ENCODE measurements around the gene MGST1. TPM values are rescaled to one million over a fixed set of nuclear protein-coding genes. Genes with fewer than 3 reads are reported as not detected.

The MGST1 gene
- total RNA-seq, 1 donor from 2014 or later, result 1.4 TPM

DNA sequence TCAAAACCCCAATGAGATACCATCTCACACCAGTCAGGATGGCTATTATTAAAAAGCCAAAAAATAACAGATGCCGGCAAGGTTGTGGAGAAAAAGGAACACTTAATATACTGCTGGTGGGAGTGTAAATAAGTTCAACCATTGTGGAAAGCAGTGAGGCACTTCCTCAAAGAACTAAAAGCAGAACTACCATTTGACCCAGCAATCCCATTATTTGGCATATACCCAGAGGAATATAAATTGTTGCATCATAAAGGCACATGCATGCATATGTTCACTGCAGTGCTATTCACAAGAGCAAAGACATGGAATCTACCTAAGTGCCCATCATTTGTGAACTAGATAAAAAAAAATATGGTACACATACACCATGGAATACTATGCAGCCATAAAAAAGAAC is 59.9 kb downstream of the MGST1 start:
- Mint-ChIP-seq H3K4me3 (ENCODE audit: low read depth) (no peak overlapping the region), H3K27me3 (ENCODE audit: low read depth) (no peaks in the 10 kb centered on the region), H3K27ac (no peak overlapping the region), H3K36me3 (ENCODE audit: low read depth) (no peaks in the 10 kb centered on the region), H3K4me1 (ENCODE audit: low read depth) (no peaks in the 10 kb centered on the region), H3K9me3 (peaks cover 46% of the 10 kb centered on the region)
- no peak for DNase-seq (ENCODE audit: low spot score)
- intact Hi-C loops (cut with micrococcal nuclease), result no loop called here

Other genes starting within 250 kb of the MGST1 start
- gene SLC15A5, start 70.0 kb upstream of the MGST1 start, total RNA-seq, result not detected in 2 replicates

Measured in activated T-helper 2 cell treated with anti-CD3 and anti-CD28 coated beads, Interferon-gamma antibody, Interleukin-2, Interleukin-4, amounts not matched to agents 10 μg/mL and 5 μg/mL and 100 μg/mL, durations not matched to agents 14 hours and 24 hours and 36 hours (primary cell).